Activated CD4-positive, alpha-beta T cell treated with anti-CD3 and anti-CD28 coated beads for 4 hours (primary cell): ENCODE results near the gene TLCD4.
"Not testable (repeated sequence)": the region's sequence is repeated elsewhere in the genome, so short reads cannot be mapped to it uniquely, and the experiment has no call there.

Source experiments
- DNase-seq, 2 donors: peaks; one replicate each; pipeline ENCODE4 v3.0.0-alpha.2; 2020

TLCD4 gene

DNA sequence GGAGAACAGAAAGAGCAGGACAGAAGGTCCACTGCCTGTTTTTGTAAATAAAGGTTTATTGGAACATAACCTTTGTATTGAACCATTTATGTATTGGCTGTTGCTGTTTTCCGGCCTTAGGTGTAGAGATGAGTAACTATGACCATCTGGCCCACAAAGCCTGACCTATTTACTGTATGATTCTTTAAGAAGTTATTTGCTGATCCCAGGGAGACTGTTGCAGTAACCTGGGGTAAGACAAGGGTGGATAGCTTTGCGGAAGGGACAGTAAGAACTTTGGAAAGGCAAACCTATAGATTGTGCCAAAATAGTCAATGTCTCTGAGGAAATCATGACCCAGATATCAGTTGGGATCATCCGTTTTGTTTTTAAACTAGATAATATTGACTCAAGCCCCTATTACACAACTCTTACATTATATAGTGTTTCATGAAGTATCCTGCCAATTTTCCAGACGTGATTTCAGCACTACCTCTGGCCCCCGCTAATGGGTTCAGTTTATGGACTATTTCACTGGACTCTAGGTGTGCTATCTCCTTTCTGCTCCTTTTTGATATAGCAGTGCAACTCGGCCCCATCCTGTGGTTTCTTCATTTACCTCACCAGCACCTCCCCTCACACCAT, 20.8 kb upstream of the TLCD4 start:
- no peak for DNase-seq

DNA sequence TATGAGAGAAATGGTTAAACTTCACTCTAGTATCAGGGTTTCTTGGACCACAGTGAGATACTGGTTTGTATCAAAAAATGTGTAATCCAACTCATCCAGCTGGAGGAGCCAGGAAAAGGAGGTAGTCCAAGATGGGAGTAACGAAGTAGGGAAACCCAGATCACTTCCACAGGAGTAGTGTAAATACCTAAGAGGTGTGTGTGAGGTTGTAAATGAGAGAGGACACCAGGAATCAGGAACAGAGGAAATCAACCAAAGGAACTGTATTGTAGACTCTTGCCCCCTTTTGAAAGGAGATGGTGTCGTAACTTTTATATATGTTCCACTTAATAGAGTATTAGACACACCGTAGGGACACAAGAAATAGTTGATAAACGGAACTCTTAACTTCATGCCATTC, 19.7 kb upstream of the TLCD4 start:
- no peak for DNase-seq

GRCh38 chr1:95098196-95098595, 19.0 kb upstream of the TLCD4 start:
- DNase-seq = no peak

GRCh38 chr1:95108792-95109191, 8.4 kb upstream of the TLCD4 start:
- DNase-seq = no peak

GRCh38 chr1:95111014-95111413, 6.1 kb upstream of the TLCD4 start:
- DNase-seq = no peak

- DNase-seq = no peak
Measured at GRCh38 chr1:95113684-95114083, 3.5 kb upstream of the TLCD4 start.

DNA sequence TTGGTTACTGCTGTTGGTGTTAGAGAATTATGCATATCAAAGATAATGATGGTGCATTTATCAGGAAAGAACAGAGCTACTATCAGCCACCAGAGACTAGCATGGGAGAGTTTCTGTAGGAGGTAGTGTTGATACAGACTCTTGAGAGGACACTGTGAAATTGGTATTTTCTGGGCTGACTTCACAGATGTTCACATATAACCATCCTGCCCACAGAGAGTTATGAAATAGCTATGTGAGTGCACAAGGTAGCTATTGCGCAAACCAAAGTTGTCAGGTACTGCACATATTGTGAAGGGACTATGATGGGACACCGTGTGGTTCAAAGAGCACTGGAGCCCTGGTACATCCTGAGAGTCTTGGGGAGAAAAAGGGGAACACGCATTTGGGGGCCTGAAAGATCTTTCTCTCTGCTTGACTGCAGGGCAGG, 1.4 kb upstream of the TLCD4 start:
- no peak for DNase-seq

GRCh38 chr1:95116580-95117206, 462 bp upstream of the TLCD4 start:
- peak; percentile 36 to 56 for DNase-seq

DNA sequence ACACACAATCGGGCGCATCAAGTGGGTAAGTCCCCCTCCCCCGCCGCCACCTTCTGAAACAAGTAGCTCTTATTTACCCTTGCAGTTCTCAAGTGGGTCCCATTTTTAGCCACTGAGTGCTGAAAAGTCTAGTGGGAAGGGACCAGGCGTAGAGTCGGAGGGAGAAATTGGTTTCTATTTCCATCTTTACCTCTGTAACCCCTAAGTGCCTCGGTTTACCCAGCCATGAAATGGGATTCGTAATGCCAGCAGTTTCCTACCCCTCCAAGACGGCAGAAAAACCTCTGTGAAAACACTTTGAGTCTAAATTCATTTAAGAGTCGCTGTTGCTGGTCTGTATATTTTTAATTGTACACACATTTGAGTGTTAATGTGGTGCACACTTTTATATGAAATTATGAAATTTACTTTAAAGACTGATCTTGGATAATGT, 928 bp downstream of the TLCD4 start:
- peak; percentile 24 to 29 for DNase-seq

DNA sequence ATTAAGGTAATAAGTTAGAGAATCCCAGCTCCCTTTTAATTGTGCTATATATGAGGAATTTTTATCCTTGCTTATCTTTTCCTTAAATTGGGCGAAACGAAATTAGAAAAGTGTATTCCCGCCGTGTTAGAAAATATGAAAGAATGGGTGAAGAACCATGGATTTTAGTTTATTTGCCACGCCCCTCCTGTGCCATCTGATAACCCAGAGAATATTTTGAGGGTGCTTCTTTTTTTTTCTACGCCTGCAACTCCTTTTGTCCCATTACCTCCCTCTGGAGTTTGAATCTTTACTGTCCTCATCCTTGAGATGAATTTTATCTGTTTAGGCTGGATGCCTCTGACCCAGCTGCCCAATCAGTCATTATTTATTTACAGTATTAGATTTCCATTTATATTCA, 1.6 kb downstream of the TLCD4 start:
- no peak for DNase-seq

DNA sequence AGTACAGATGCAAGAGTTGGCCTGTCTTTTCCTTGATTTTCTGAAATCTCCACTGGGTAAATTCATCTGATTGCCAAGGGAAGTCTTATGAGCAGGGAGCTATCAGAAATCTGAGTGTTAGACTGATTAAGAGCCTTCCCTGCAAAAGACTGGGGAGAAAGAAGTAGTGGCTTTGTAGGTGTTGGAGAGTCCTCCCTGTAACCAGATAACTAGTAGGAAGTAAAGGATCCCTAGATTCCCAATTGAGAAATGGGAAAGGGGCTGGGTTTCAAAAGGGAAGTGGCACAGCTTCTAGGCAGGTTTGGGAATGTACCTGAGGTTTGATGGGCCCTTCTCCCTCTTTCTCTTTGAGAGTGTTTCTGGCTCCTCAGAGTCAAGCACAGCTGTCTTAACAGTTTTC, 2.1 kb downstream of the TLCD4 start:
- DNase-seq = no peak

DNA sequence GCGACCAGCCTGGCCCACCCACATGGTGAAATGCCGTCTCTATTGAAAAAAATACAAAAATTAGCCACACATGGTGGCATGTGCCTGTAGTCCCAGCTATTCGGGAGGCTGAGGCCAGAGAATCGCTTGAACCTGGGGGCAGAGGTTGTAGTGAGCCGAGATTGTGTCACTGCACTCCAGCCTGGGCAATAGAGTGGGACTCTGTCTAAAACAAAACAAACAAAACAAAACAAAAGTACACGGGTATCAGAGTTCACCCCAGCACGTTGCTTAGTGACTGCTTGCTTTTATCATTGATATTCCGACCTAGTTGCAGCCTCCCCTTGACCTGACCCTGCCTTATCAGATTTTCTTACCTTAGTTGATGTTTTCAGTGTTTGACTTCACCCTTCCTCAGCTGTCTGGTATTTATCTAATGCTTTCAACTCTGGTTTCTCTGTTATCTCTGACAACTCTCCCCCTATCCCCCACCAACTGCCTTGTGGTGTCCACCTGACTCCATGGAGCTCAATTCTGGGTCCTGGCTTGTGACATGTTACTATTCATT, 5.1 kb downstream of the TLCD4 start:
- DNase-seq = no peak

GRCh38 chr1:95124342-95124741, 7.2 kb downstream of the TLCD4 start:
- DNase-seq = no peak

DNA sequence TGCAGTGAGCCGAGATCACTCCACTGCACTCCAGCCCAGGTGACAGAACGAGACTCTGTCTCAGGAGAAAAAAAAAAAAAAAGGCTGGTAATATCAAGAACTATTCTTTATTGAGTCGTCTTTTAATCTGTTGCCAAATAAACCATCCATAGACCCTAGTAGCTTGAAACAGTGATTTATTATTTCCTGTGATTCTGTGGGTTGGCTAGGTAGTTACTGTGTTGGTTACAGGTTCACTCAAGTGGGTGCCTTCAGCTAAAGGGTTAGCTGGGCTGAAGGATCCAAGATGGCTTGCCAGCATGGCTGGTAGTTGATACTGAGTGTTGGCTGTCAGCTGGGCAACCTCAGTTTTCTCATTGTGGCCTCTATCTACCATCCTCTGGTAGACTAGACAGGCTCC, 9.2 kb downstream of the TLCD4 start:
- no peak for DNase-seq

DNA sequence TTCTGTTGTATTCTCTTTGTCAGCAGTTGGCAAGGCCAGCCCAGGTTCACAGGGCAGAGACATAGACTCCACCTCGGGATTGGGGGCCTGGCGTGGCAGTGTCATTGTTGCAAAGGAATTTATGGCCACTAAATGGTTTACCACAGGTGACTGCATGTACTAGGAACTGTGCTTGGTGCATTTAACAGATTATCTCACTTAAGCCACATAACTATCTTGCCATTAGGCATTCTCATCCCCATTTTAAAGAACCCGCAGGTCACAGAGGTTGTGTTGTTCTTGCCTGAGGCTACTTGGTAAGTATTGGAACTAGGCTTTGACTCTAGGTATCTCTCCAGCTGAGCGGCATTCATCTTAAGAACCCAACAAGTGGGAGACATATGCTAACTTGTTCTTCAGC, 9.7 kb downstream of the TLCD4 start:
- no peak for DNase-seq

- DNase-seq = no peak
Measured at GRCh38 chr1:95127380-95127779, 10.2 kb downstream of the TLCD4 start.

DNA sequence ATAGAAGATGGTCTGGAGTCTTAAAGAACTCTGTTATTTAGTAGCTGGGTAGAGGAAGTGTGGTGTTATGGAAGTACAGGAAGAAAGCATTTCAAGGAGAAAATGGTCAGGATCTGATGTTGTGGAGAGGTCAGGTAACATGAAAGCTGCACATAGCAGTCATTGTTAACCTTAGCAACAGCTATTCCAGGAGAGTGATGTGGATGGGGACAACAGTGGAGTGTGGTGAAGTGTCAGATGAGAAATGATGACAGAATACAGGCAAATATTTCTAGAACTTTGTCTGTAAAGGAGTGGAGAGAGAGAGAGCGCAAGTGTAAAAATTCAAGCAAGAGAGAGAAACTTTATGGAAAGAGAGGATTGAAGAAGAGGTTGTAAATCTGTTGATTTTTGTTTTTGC, 15.6 kb downstream of the TLCD4 start:
- no peak for DNase-seq

GRCh38 chr1:95133687-95134086, 16.5 kb downstream of the TLCD4 start:
- DNase-seq = no peak

DNA sequence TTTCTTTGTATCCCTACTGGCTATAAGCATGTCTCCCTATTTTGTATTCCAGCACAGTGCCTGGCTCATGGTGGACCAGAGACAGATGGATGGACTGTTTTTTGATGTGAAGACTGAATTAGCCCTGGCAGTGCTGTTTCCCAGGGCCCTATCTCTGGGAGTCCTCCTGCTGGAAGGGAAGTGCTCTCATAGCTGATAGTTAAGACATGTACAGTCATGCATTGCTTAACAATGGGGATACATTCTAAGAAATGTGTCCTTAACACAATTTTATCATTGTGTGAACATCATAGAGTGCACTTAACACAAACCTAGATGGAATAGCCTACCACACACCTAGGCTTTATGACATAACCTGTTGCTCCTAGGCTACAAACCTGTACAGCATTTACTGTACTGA, 21.1 kb downstream of the TLCD4 start:
- DNase-seq = no peak

GRCh38 chr1:95139039-95139438, 21.9 kb downstream of the TLCD4 start:
- DNase-seq = no peak

- no peak for DNase-seq
Measured at GRCh38 chr1:95140791-95141190, 23.6 kb downstream of the TLCD4 start.

DNA sequence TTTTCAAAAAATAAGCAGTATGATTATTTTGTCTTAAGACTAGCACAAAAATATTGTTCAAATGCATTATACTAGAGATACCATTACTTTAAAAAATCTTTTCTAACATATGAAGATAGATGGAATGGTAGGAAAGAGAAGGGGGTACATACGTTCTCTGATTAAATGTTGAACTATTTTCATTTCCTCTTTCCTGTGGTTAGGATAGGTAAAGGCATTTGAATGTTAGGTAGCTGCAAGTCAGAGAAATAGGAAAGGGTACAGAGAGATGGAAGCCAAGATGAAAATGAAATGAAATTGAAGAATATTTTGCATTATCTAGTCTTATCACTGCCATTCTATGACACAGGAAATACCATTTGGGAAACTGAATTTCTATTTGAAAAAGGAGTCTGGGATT, 28.3 kb downstream of the TLCD4 start:
- no peak for DNase-seq

- DNase-seq = no peak
Measured at GRCh38 chr1:95146637-95147036, 29.5 kb downstream of the TLCD4 start.

GRCh38 chr1:95154096-95154495, 36.9 kb downstream of the TLCD4 start:
- no peak for DNase-seq

- DNase-seq = not testable (repeated sequence)
Measured at GRCh38 chr1:95165569-95165968, 48.4 kb downstream of the TLCD4 start.
